Measurements from ENCODE around the gene HFE. TPM values are rescaled to one million over a fixed set of nuclear protein-coding genes. Genes with fewer than 3 reads are reported as not detected.

The HFE gene
- total and polyA plus RNA-seq, 4 donors, result 3.9 to 17.9 (median 6.2) TPM

DNA sequence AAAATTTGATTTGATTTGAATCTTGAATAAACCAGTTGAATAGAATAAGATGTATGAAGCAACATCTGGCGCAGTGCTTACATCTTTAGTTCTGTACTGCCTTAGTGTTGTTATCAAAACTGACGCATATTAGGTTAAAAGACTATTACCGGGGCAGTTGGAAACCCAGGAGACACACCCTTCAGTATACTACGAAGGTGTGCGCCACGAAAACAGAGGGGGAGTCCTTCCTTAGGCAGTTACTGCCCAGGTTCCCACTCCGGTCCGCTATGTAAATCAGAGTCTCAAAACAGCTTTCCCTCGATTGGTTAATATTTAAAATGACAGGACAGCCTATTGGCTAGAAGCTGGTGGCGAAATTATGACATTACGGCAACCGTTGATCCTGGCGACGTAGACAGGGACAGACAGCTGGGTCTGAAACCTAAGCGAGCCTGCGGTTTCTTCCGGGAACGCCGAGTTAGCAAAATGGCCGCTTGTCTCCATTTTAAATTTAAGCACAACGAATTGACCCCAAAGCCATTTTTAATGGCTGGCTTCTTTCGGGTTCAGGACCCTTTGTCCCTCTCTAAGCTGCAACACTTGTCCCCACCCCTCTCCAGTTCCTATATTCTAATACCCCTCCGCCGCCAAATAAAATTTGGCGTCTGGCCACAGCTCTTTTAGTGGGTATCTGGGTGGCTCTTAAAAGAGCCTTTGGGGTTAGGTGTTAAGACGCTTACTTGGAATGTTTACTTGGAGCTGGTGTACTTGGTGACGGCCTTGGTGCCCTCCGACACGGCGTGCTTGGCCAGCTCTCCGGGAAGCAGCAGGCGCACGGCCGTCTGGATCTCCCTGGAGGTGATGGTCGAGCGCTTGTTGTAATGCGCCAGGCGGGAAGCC lies 35.8 kb downstream of the HFE start:
- no peaks in the 10 kb centered on the region for H3K4me1 ChIP-seq (ENCODE audit: control insufficient read depth in 1 of 2, insufficient read depth in 2 of 2, low read length in 2 of 2)
- no peaks in the 10 kb centered on the region for H3K36me3 ChIP-seq (ENCODE audit: control insufficient read depth in 1 of 2, insufficient read depth in 2 of 2, low read length in 1 of 2)
- 1% methylated on average over 38 of the region's 38 CpGs for WGBS, 2 donors
- H3K27ac ChIP-seq (ENCODE audit: low read depth in 1 of 2, low read length in 2 of 2), result peak overlapping the region; percentile 72 to 100
- H3K4me3 ChIP-seq (ENCODE audit: low read length in 2 of 2), result peak overlapping the region; percentile 80 to 94
- intact Hi-C loops (cut with DNase I), result loop anchor here (1.0 to 5.0 kb wide), 4 partner anchors 20 to 94 kb away; a partner anchor contains a TSS
- no peaks in the 10 kb centered on the region for H3K27me3 ChIP-seq (ENCODE audit: control insufficient read depth in 1 of 2, insufficient read depth in 2 of 2, low read length in 1 of 2)
- ATAC-seq (ENCODE audit: low FRiP score) (peak; percentile 93), DNase-seq (peak; percentile 92 to 96)
- no peaks in the 10 kb centered on the region for H3K9me3 ChIP-seq (ENCODE audit: control insufficient read depth, low read length)

DNA sequence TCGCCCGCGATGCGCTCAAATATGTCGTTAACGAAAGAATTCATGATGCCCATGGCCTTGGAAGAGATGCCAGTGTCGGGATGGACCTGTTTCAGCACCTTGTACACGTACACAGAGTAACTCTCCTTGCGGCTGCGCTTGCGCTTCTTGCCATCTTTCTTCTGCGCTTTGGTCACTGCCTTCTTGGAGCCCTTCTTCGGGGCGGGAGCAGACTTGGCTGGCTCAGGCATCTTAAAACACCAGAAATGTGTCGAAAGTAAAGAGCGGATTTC lies 36.4 kb downstream of the HFE start:
- Histone ChIP-seq H3K4me1 (ENCODE audit: control insufficient read depth in 1 of 2, insufficient read depth in 2 of 2, low read length in 2 of 2) (no peaks in the 10 kb centered on the region), H3K9me3 (ENCODE audit: control insufficient read depth, low read length) (no peaks in the 10 kb centered on the region), H3K27ac (ENCODE audit: low read depth in 1 of 2, low read length in 2 of 2) (peak overlapping the region; percentile 72 to 100), H3K36me3 (ENCODE audit: control insufficient read depth in 1 of 2, insufficient read depth in 2 of 2, low read length in 1 of 2) (no peaks in the 10 kb centered on the region), H3K27me3 (ENCODE audit: control insufficient read depth in 1 of 2, insufficient read depth in 2 of 2, low read length in 1 of 2) (no peaks in the 10 kb centered on the region), H3K4me3 (ENCODE audit: low read length in 2 of 2) (peak overlapping the region; percentile 80 to 94)
- peak; percentile 84 to 87 for DNase-seq
- intact Hi-C loops (cut with DNase I), result loop anchor here (1.0 to 5.0 kb wide), 4 partner anchors 20 to 94 kb away; a partner anchor contains a TSS
- ATAC-seq (ENCODE audit: low FRiP score), result no peak
- WGBS, 2 donors, result 0% methylated on average over 16 of the region's 16 CpGs

GRCh38 chr6:26123947-26124780 lies 36.9 kb downstream of the HFE start:
- peak overlapping the region; percentile 72 to 100 for H3K27ac ChIP-seq (ENCODE audit: low read depth in 1 of 2, low read length in 2 of 2)
- intact Hi-C loops (cut with DNase I), result loop anchor here (1.0 to 5.0 kb wide), 4 partner anchors 21 to 93 kb away; a partner anchor contains a TSS
- H3K4me1 ChIP-seq (ENCODE audit: control insufficient read depth in 1 of 2, insufficient read depth in 2 of 2, low read length in 2 of 2), result no peaks in the 10 kb centered on the region
- H3K9me3 ChIP-seq (ENCODE audit: control insufficient read depth, low read length), result no peaks in the 10 kb centered on the region
- no peaks in the 10 kb centered on the region for H3K27me3 ChIP-seq (ENCODE audit: control insufficient read depth in 1 of 2, insufficient read depth in 2 of 2, low read length in 1 of 2)
- 0% methylated on average over 45 of the region's 45 CpGs for WGBS, 2 donors
- peak overlapping the region; percentile 80 to 94 for H3K4me3 ChIP-seq (ENCODE audit: low read length in 2 of 2)
- ATAC-seq (ENCODE audit: low FRiP score) (peak; percentile 96), DNase-seq (peak; percentile 86 to 89)
- H3K36me3 ChIP-seq (ENCODE audit: control insufficient read depth in 1 of 2, insufficient read depth in 2 of 2, low read length in 1 of 2), result no peaks in the 10 kb centered on the region

DNA sequence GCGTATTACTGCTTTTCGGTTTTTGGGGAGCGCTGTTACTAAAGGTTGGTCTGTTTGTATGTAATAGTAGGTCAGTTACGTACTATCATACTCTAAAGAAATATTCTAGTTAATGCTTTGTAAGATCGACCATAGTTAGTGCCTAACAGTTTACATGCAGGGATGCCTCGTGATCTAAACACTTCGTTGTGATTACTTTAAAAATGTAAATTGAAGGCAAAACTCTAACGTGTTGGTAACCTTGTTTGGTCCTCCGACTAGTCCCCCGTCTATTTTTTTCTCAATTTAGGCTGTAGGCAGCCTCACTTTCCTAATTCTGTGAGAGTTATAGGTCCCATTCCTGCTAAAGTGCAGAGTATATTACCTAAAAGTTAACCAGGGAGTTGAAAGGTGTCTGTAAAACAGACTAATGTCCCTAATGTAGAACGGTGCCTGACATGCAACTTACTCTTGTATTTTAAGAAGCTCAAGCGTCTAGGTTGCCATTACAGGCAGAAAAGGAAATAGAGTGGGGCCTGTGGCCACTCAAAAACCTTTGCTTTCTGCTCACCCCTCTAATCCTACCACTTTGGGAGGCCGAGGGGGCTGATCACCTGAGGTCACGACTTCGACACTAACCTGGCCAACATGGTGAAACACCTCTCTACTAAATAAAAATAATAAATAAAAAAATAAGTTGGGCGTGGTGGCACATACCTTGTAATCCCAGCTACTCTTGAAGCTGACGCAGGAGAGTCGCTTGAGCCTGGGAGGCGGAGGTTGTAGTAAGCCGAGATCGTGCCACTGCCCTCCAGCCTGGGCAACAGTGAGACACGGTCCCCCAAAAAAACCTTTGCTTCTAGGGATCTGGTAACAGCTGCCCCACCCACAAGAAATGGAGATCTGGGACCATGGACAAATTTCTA lies 37.8 kb downstream of the HFE start:
- no peaks in the 10 kb centered on the region for H3K9me3 ChIP-seq (ENCODE audit: control insufficient read depth, low read length)
- ATAC-seq (ENCODE audit: low FRiP score), result no peak
- 0% methylated on average over 22 of the region's 22 CpGs for WGBS, 2 donors
- peaks cover 0 to 2% of the 10 kb centered on the region in 2 donors for H3K36me3 ChIP-seq (ENCODE audit: control insufficient read depth in 1 of 2, insufficient read depth in 2 of 2, low read length in 1 of 2)
- H3K27me3 ChIP-seq (ENCODE audit: control insufficient read depth in 1 of 2, insufficient read depth in 2 of 2, low read length in 1 of 2), result no peaks in the 10 kb centered on the region
- intact Hi-C loops (cut with DNase I), result loop anchor here (5.0 kb wide), 3 partner anchors 47 to 92 kb away; a partner anchor contains a TSS
- peak overlapping the region; percentile 38 to 94 for H3K27ac ChIP-seq (ENCODE audit: low read depth in 1 of 2, low read length in 2 of 2)
- DNase-seq, result peak in 1 of 2 donors; percentile 56
- H3K4me1 ChIP-seq (ENCODE audit: control insufficient read depth in 1 of 2, insufficient read depth in 2 of 2, low read length in 2 of 2), result no peaks in the 10 kb centered on the region
- H3K4me3 ChIP-seq (ENCODE audit: low read length in 2 of 2), result peak overlapping the region; percentile 63 to 80

DNA sequence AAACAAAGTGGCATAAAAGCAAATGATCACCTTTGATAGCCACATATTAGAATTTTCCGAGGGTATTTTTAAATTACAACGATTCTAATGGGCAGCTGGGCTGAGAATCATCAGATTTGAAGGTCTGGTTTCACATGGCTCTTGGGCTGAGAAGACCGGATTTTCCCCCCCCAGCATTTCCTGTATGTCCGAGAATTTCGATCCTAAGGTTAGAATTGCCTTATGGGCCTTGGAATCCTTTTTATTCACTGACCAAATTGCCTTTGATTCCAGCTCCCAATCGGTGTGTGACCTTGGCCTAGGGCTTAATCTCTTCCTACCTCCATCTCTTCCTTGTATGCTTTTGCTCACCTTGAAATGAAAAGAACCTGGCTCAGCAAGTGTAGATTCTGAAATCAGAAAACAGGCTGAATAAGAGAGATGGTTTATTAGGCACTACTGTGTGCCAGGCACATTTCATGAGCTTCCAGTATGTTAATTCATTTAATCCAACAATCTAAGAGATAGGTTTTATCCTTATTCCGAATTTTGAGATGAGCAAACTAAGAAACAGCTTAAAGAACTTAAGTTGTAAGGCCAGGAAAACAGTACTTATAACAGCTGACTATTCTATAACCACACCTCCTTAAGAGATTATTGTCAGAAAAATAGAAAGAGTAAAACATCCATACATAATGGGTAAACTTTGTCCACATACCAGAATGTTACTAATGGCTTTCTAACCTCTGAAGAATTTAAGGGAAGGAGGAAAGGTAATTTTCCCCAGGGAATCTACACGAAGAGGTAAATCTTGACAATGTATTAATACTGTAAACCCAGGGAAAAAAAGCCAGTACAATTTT lies 39.4 kb downstream of the HFE start:
- no peaks in the 10 kb centered on the region for H3K9me3 ChIP-seq (ENCODE audit: control insufficient read depth, low read length)
- peak overlapping the region; percentile 35 to 39 for H3K27ac ChIP-seq (ENCODE audit: low read depth in 1 of 2, low read length in 2 of 2)
- peak overlapping the region; percentile 63 to 71 for H3K4me3 ChIP-seq (ENCODE audit: low read length in 2 of 2)
- no peak for DNase-seq
- ATAC-seq (ENCODE audit: low FRiP score), result no peak
- H3K36me3 ChIP-seq (ENCODE audit: control insufficient read depth in 1 of 2, insufficient read depth in 2 of 2, low read length in 1 of 2), result peaks cover 0 to 2% of the 10 kb centered on the region in 2 donors
- intact Hi-C loops (cut with DNase I), result loop anchor here (1.0 to 5.0 kb wide), 3 partner anchors 28 to 71 kb away; a partner anchor contains a TSS
- H3K4me1 ChIP-seq (ENCODE audit: control insufficient read depth in 1 of 2, insufficient read depth in 2 of 2, low read length in 2 of 2), result no peaks in the 10 kb centered on the region
- 14 to 16% methylated on average over 8 of the region's 8 CpGs for WGBS, 2 donors
- H3K27me3 ChIP-seq (ENCODE audit: control insufficient read depth in 1 of 2, insufficient read depth in 2 of 2, low read length in 1 of 2), result no peaks in the 10 kb centered on the region

GRCh38 chr6:26128013-26128771 lies 41.0 kb downstream of the HFE start:
- Histone ChIP-seq H3K27ac (ENCODE audit: low read depth in 1 of 2, low read length in 2 of 2) (no peak overlapping the region), H3K4me1 (ENCODE audit: control insufficient read depth in 1 of 2, insufficient read depth in 2 of 2, low read length in 2 of 2) (no peaks in the 10 kb centered on the region), H3K9me3 (ENCODE audit: control insufficient read depth, low read length) (no peaks in the 10 kb centered on the region), H3K27me3 (ENCODE audit: control insufficient read depth in 1 of 2, insufficient read depth in 2 of 2, low read length in 1 of 2) (no peaks in the 10 kb centered on the region), H3K4me3 (ENCODE audit: low read length in 2 of 2) (no peak overlapping the region), H3K36me3 (ENCODE audit: control insufficient read depth in 1 of 2, insufficient read depth in 2 of 2, low read length in 1 of 2) (peaks cover 0 to 2% of the 10 kb centered on the region in 2 donors)
- ATAC-seq (ENCODE audit: low FRiP score) (no peak), DNase-seq (no peak)
- WGBS, 2 donors, result 90 to 91% methylated on average over 5 of the region's 5 CpGs
- intact Hi-C loops (cut with DNase I), result loop anchor here in 1 of 2 donors (5.0 kb wide), 1 partner anchor 69 kb away; a partner anchor contains a TSS

- H3K4me1 ChIP-seq (ENCODE audit: control insufficient read depth in 1 of 2, insufficient read depth in 2 of 2, low read length in 2 of 2), result no peaks in the 10 kb centered on the region
- peaks cover 0 to 2% of the 10 kb centered on the region in 2 donors for H3K36me3 ChIP-seq (ENCODE audit: control insufficient read depth in 1 of 2, insufficient read depth in 2 of 2, low read length in 1 of 2)
- no peak for DNase-seq
These were observed 42.4 kb downstream of the HFE start for GRCh38 chr6:26129656-26130055.

More at GRCh38 chr6:26129656-26130055, 42.4 kb downstream of the HFE start:
- ATAC-seq (ENCODE audit: low FRiP score), result no peak
- WGBS, 2 donors, result 84 to 91% methylated on average over 1 of the region's 1 CpG
- no peak overlapping the region for H3K27ac ChIP-seq (ENCODE audit: low read depth in 1 of 2, low read length in 2 of 2)
- H3K9me3 ChIP-seq (ENCODE audit: control insufficient read depth, low read length), result no peaks in the 10 kb centered on the region
- intact Hi-C loops (cut with DNase I), result loop anchor here in 1 of 2 donors (5.0 kb wide), 1 partner anchor 68 kb away; a partner anchor contains a TSS
- no peak overlapping the region for H3K4me3 ChIP-seq (ENCODE audit: low read length in 2 of 2)
- H3K27me3 ChIP-seq (ENCODE audit: control insufficient read depth in 1 of 2, insufficient read depth in 2 of 2, low read length in 1 of 2), result no peaks in the 10 kb centered on the region
